Prostate gland (tissue), 2 donors: ENCODE results near the gene SGK1.

Experiments
- POLR2A ChIP-seq: fragments of 450-650 bp; IDR thresholded peaks from one replicate; pipeline ENCODE4 v1.6.1; 2016; ENCODE audit warnings: antibody characterized with exemption, mild to moderate bottlenecking
- POLR2AphosphoS5 ChIP-seq: sonication (generic); formaldehyde crosslinking; IDR thresholded peaks from one replicate; pipeline ENCODE4 v1.6.1; 2017; ENCODE audit warnings: antibody characterized with exemption
- TF ChIP-seq, protein P1 (sequence below), 4 experiments: fragments of 200-600 bp in 2 of 4; fragments of 450-650 bp in 2 of 4; sonication (generic) in 2 of 4; IDR thresholded peaks; 1 replicate in 3 of 4; 2 replicates in 1 of 4; pipeline ENCODE4 v1.5.1; 2016 to 2019; ENCODE audit warnings: antibody characterized with exemption in 4 of 4, mild to moderate bottlenecking in 2 of 4, moderate library complexity in 2 of 4

DNA sequence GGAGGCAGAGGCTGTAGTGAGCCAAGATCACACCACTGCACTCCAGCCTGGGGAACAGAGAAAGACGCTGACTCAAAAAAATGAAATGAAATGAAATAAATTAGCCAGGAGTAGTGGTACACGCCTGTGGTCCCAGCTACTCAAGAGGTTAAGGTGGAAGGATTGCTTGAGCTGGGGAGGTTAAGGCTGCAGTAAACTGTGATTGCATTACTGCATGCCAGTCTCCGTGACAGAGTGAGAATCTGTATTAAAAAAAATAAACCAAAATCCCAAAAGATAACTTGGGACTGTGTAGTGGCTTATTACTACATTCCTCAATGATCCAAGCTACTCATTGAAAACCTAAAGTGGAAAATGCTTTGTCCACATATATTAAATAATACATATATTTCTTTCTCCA lies 87.0 kb downstream of the SGK1 start:
- TF ChIP-seq POLR2A (no peak), POLR2AphosphoS5 (no peak)
- TF ChIP-seq, protein P1, sequence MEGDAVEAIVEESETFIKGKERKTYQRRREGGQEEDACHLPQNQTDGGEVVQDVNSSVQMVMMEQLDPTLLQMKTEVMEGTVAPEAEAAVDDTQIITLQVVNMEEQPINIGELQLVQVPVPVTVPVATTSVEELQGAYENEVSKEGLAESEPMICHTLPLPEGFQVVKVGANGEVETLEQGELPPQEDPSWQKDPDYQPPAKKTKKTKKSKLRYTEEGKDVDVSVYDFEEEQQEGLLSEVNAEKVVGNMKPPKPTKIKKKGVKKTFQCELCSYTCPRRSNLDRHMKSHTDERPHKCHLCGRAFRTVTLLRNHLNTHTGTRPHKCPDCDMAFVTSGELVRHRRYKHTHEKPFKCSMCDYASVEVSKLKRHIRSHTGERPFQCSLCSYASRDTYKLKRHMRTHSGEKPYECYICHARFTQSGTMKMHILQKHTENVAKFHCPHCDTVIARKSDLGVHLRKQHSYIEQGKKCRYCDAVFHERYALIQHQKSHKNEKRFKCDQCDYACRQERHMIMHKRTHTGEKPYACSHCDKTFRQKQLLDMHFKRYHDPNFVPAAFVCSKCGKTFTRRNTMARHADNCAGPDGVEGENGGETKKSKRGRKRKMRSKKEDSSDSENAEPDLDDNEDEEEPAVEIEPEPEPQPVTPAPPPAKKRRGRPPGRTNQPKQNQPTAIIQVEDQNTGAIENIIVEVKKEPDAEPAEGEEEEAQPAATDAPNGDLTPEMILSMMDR (IDR thresholded peaks at IDR 0.05): no peak
